Brain microvascular endothelial cell (primary cell): ENCODE data around the gene DNA2.
A peak's percentile ranks its signal among the peaks of the same experiment; 100 is the strongest.
"Not testable (repeated sequence)": the region's sequence is repeated elsewhere in the genome, so short reads cannot be mapped to it uniquely, and the experiment has no call there.

Experiments
- DNase-seq: peaks from one replicate; pipeline ENCODE4 v3.0.0-alpha.2; 2020
- H3K27ac ChIP-seq: fragments of 250-450 bp; sonication (Bioruptor Pico); 2 replicates; pipeline ENCODE4 v1.5.1; 2020; ENCODE audit warnings: mild to moderate bottlenecking, moderate library complexity
- H3K27me3 ChIP-seq: fragments of 250-450 bp; sonication (Bioruptor Pico); replicated peaks from 2 replicates; pipeline ENCODE4 v1.5.1; 2020; ENCODE audit warnings: mild to moderate bottlenecking
- H3K36me3 ChIP-seq: fragments of 250-450 bp; sonication (Bioruptor Pico); replicated peaks from 2 replicates; pipeline ENCODE4 v1.5.1; 2020; ENCODE audit warnings: mild to moderate bottlenecking
- H3K4me3 ChIP-seq: 2 replicates; pipeline ENCODE4 v1.5.1; 2011; ENCODE audit warnings: low read depth, mild to moderate bottlenecking, control low read depth, low read length, moderate library complexity
- in situ Hi-C: cut with HindIII; loops from 2 replicates; pipeline ENCODE4 v1.10.0; 2017; ENCODE audit warnings: low sequenced_read_pairs, low pct_ligation_motif_present
- TF ChIP-seq, protein P1 (sequence below): IDR thresholded peaks from 2 replicates; pipeline ENCODE4 v1.5.1; 2011; ENCODE audit warnings: low read depth, mild to moderate bottlenecking, moderate library complexity, low read length, control low read depth, inconsistent platforms; ENCODE audit errors: missing control alignments

Gene DNA2, protein sequence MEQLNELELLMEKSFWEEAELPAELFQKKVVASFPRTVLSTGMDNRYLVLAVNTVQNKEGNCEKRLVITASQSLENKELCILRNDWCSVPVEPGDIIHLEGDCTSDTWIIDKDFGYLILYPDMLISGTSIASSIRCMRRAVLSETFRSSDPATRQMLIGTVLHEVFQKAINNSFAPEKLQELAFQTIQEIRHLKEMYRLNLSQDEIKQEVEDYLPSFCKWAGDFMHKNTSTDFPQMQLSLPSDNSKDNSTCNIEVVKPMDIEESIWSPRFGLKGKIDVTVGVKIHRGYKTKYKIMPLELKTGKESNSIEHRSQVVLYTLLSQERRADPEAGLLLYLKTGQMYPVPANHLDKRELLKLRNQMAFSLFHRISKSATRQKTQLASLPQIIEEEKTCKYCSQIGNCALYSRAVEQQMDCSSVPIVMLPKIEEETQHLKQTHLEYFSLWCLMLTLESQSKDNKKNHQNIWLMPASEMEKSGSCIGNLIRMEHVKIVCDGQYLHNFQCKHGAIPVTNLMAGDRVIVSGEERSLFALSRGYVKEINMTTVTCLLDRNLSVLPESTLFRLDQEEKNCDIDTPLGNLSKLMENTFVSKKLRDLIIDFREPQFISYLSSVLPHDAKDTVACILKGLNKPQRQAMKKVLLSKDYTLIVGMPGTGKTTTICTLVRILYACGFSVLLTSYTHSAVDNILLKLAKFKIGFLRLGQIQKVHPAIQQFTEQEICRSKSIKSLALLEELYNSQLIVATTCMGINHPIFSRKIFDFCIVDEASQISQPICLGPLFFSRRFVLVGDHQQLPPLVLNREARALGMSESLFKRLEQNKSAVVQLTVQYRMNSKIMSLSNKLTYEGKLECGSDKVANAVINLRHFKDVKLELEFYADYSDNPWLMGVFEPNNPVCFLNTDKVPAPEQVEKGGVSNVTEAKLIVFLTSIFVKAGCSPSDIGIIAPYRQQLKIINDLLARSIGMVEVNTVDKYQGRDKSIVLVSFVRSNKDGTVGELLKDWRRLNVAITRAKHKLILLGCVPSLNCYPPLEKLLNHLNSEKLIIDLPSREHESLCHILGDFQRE

GRCh38 chr10:68471586-68472408, at the start of gene DNA2:
Gene DNA2, minus strand, starts transcription at chr10:68471973. Its CDS starts 109 bp downstream, at chr10:68471864.
- Histone ChIP-seq H3K27ac (peak within 1 kb of the TSS; percentile 39), H3K4me3 (peak within 1 kb of the TSS; percentile 81), H3K27me3 (no peaks in the 10 kb centered on the region), H3K36me3 (no peaks in the 10 kb centered on the region)
- in situ Hi-C loops: no loop called here
- TF ChIP-seq, protein P1, sequence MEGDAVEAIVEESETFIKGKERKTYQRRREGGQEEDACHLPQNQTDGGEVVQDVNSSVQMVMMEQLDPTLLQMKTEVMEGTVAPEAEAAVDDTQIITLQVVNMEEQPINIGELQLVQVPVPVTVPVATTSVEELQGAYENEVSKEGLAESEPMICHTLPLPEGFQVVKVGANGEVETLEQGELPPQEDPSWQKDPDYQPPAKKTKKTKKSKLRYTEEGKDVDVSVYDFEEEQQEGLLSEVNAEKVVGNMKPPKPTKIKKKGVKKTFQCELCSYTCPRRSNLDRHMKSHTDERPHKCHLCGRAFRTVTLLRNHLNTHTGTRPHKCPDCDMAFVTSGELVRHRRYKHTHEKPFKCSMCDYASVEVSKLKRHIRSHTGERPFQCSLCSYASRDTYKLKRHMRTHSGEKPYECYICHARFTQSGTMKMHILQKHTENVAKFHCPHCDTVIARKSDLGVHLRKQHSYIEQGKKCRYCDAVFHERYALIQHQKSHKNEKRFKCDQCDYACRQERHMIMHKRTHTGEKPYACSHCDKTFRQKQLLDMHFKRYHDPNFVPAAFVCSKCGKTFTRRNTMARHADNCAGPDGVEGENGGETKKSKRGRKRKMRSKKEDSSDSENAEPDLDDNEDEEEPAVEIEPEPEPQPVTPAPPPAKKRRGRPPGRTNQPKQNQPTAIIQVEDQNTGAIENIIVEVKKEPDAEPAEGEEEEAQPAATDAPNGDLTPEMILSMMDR: no peak
- peak; percentile 41 for DNase-seq

GRCh38 chr10:68518609-68519008, 46.8 kb upstream of the DNA2 start:
- DNase-seq, H3K27me3 ChIP-seq, in situ Hi-C loops, H3K4me3 ChIP-seq, H3K27ac ChIP-seq, H3K36me3 ChIP-seq: not testable (repeated sequence)

GRCh38 chr10:68517188-68517587, 45.4 kb upstream of the DNA2 start:
- H3K4me3 ChIP-seq: no peak overlapping the region
- no peaks in the 10 kb centered on the region for H3K27me3 ChIP-seq
- no peak overlapping the region for H3K27ac ChIP-seq
- no peak for DNase-seq
- in situ Hi-C loops: no loop called here
- TF ChIP-seq, protein P1: no peak
- H3K36me3 ChIP-seq: peaks cover 2% of the 10 kb centered on the region

DNA sequence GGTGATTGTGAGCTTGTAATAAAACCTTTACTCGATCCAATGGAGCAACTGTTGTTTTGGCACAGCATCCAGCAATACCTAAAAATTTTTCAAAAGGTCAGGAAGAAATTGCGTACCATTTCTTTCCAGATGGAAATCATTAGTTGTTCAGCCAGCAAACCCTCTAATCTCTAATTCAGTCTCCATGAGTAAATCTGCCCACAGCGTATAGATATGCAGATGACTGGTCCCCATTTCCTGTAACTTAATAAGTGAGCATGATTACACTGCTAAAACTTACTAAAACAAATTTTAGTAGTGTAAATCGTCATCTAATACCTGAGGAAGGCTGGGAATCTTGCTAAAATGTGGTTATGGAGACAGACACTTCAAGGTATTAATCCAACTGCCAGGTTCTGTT, 45.0 kb upstream of the DNA2 start:
- peaks cover 2% of the 10 kb centered on the region for H3K36me3 ChIP-seq
- H3K27ac ChIP-seq: no peak overlapping the region
- TF ChIP-seq, protein P1: no peak
- no peak overlapping the region for H3K4me3 ChIP-seq
- H3K27me3 ChIP-seq: no peaks in the 10 kb centered on the region
- peak; percentile 5 for DNase-seq
- in situ Hi-C loops: no loop called here

DNA sequence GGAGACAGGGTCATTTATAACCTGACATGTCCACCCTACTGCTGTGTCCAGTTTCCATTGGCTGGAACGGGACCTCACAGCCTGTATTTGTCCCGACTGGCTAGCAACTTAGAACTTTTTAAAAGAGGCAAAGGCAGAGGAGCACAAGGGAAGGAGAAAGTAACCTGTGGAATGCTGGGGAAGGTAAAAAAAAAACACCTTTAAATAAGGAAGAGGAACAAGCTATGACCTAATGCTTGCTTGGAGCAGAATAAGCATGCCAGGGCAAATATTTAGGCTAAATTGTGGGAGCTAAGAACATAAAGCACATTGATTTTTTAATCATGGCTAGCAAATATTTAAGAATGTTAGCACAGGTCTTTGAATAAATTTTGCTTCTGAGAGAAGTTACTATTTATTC, 44.4 kb upstream of the DNA2 start:
- DNase-seq, in situ Hi-C loops, H3K4me3 ChIP-seq, H3K27me3 ChIP-seq, H3K27ac ChIP-seq, H3K36me3 ChIP-seq: not testable (repeated sequence)

DNA sequence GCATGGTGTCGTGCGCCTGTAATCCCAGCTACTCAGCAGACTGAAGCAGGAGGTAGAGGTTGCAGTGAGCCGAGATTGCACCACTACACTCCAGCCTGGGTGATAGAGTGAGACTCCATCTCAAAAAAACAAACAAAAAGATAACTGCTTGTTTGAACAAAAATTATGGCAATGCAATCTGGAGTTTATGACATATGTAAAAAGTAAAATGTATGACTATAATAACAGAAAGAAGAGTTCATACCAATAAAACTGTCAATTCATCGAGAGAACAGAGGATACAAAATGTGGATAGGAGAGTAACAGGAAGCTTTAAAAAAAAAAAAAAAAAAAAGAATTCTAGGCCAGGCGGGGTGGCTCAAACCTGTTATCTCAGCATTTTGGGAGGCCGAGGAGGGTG, 36.3 kb upstream of the DNA2 start:
- TF ChIP-seq, protein P1: no peak
- H3K27me3 ChIP-seq: no peaks in the 10 kb centered on the region
- peaks cover 7% of the 10 kb centered on the region for H3K36me3 ChIP-seq
- no peak for DNase-seq
- no peak overlapping the region for H3K4me3 ChIP-seq
- in situ Hi-C loops: no loop called here
- H3K27ac ChIP-seq: no peak overlapping the region
